CD4-positive, alpha-beta T cell treated with Interleukin-4 for 4 hours (primary cell): ENCODE measurements around the gene ATP5PF.
"Not testable (repeated sequence)": the region's sequence is repeated elsewhere in the genome, so short reads cannot be mapped to it uniquely, and the experiment has no call there.

ENCODE experiments used
- DNase-seq: peaks from one replicate; pipeline ENCODE4 v3.0.0-alpha.2; 2020

ATP5PF gene

GRCh38 chr21:25721987-25722386 lies 12.7 kb downstream of the ATP5PF start:
- no peak for DNase-seq

GRCh38 chr21:25717491-25718147 lies 17.1 kb downstream of the ATP5PF start:
- no peak for DNase-seq

DNA sequence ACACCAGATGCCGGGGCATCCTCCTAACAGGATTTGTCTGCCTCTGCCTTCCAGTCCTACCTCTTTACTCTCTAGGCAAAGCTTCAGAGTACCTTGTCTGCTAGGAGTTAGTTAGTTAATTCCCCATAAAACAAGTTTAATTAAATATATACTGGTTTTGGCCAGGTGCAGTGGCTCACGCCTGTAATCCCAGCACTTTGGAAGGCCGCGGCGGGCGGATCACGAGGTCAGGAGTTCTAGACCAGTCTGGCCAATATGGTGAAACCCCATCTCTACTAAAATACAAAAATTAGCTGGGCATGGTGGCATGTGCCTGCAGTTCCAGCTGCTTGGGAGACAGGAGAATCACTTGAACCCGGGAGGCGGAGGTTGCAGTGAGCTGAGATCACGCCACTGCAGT lies 20.6 kb downstream of the ATP5PF start:
- not testable (repeated sequence) for DNase-seq

- DNase-seq: no peak
Measured at GRCh38 chr21:25710550-25710949, 24.2 kb downstream of the ATP5PF start.

GRCh38 chr21:25709684-25710265 lies 24.9 kb downstream of the ATP5PF start:
- no peak for DNase-seq

GRCh38 chr21:25708467-25709065 lies 26.1 kb downstream of the ATP5PF start:
- DNase-seq: peak; percentile 71

DNA sequence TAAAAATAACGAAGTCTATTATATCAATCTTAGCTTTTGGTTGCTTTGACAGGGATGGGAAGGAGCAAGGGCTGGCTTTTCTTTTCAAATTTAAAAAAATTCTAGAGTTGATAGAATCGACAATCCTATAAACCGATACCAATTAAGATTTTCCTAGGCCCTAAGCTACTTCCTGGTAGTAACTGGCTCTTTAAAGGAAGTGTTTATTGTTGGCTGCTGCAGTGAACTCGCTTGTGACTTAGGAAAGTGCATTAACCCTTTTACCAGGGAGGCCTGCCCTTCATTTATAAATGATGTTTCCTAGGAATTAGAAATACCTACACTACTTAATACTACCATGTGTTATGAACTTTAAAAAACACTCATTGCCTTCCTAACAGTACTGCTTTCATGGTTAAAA lies 33.2 kb downstream of the ATP5PF start:
- no peak for DNase-seq

- no peak for DNase-seq
Measured at GRCh38 chr21:25700741-25701140, 34.0 kb downstream of the ATP5PF start.

DNA sequence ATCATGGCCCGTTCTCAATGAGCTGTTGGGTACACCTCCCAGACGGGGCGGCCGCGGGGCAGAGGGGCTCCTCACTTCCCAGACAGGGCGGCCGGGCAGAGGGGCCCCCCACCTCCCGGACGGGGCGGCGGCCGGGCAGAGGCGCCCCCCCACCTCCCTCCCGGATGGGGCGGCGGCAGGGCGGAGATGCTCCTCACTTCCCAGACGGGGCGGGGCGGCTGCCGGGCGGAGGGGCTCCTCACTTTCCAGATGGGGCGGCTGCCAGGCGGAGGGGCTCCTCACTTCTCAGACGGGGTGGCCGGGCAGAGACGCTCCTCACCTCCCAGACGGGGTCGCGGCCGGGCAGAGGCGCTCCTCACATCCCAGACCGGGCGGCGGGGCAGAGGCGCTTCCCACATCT lies 39.2 kb downstream of the ATP5PF start:
- not testable (repeated sequence) for DNase-seq

DNA sequence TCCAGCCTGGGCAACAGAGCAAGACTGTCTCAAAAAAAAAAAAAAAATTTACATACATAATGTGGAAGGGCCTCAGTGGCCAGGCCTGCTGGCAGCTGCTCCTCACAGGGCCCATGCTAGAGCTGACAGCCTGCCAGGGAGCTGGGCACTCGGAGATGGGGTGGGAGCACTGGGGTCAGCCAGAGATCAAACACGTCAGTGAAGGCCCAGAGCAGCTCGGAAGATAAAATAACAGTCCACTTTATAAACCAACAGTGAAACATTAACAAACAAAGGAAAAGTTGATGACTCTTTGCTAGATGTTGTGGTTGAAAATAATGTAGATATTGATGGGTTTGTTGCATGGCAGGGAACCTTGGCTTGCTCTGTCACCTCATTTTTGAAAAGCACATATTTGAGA lies 42.7 kb downstream of the ATP5PF start:
- no peak for DNase-seq

GRCh38 chr21:25689226-25689625 lies 45.5 kb downstream of the ATP5PF start:
- no peak for DNase-seq

DNA sequence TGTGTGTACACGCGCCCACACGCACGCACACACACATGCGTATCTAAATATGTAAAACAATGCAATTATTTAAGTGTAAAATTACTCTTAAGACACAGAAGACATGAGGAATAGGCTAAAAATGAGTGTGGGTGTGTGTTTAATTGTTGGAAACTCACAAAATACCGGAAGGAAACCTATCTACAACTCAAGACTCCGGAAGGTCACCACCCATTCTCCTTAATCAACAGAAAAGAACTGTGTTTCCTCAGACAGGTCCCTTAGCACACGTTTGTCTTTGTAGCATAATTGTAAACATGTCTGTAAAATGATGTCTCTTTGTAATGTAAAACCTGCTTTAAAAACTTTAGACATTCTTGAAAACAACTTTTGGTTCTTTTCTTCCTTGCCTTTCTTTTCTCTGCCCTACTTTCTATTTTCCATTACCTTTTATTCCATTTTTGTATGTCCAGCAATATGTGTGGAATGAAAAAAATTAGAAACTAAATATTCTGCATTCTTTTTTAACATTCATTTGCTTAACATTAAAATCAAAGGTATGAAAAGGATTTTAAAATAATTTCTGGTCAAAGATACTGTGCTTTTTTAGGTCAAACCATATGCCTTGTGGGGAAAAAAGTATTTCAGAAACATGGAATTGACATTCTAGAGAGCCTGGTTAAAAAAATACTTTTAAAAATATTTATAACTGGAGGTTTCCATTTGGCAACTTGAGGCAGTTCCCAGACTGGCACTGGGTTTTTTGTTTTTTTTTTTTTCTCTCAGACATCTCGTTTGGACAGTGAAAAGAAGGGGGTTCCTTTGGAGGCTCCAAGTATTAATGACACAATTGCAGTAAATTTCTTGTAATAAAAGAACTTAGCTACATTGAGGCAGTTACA lies 46.2 kb downstream of the ATP5PF start:
- no peak for DNase-seq

DNA sequence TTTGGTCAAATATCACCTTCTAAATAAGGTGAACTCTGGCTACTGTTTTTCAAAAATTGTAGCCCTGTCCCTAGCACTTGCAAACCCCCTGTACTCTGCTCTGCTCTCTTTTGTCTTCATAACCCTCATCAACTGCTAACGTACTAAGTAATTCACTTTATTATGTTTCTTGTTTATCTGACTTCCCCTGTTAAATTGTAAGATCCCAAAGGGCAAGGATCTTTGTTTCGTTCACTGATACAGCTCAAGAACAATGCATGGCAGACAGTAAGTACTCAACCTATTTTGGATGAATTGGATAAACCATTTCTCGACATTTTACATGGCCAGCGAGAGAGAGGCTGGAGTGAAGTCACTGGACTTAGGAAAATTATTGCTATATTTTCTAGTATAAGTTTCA lies 46.9 kb downstream of the ATP5PF start:
- no peak for DNase-seq

DNA sequence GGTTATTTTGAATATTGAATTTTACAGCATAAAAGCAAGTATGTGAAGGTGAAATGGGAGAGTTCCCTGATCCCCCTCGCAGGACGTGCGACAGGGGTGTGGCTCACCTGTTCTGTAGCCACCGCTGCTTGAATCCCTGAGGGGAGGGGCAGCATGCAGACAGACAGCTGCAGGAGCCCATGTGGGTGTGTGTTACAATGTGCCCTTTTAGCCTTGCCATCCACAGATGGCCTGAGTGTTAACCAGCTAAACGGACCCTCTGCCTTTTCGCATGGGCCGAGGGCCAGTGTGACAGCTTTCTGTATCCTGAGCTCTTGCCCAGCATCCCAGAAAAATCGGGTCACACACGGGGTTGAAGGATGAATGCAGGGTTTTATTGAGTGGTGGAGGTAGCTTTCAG lies 52.3 kb downstream of the ATP5PF start:
- no peak for DNase-seq

DNA sequence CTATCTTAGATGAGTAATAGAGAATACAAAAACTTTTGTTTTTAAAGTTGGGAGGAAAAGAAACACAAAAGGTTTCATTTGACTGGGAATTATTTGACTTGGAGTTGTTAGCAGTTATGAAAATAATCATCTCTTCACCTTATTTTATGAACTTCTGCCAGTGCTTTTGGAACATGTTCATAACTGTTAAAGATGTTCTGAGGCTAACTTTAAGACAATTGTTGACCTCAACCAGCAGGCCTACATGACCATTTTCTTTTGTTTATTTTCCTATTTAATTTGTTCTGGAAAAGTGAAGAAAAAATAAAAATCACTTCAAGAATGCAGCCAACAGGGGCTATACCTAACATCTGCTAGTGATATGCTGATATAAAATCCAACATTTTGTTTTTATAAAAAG lies 58.3 kb downstream of the ATP5PF start:
- no peak for DNase-seq
